Lower lobe of right lung (tissue), 2 donors: ENCODE measurements around the gene NLRP6. TPM values are rescaled to one million over a fixed set of nuclear protein-coding genes. Genes with fewer than 3 reads are reported as not detected.

Source experiments
- ATAC-seq, 2 donors: fragments of 200-7000 bp; cut with Tn5 transposase; one replicate each; pipeline ENCODE4 v1.9.1; 2020 to 2022; ENCODE audit warnings: mild to moderate bottlenecking in 2 of 2, moderate library complexity in 2 of 2
- DNase-seq: peaks from one replicate; pipeline ENCODE4 v3.0.0-alpha.2; 2020
- H3K27ac ChIP-seq: fragments of 200-600 bp; one replicate; pipeline ENCODE4 v1.8.0; 2022
- H3K27me3 ChIP-seq: fragments of 200-600 bp; one replicate; pipeline ENCODE4 v1.8.0; 2022; ENCODE audit warnings: low read depth
- H3K36me3 ChIP-seq: fragments of 200-600 bp; one replicate; pipeline ENCODE4 v1.8.0; 2022; ENCODE audit warnings: mild to moderate bottlenecking
- H3K4me1 ChIP-seq: fragments of 200-600 bp; one replicate; pipeline ENCODE4 v1.8.0; 2022
- H3K4me3 ChIP-seq: fragments of 200-600 bp; one replicate; pipeline ENCODE4 v1.8.0; 2022; ENCODE audit warnings: mild to moderate bottlenecking
- H3K9me3 ChIP-seq: fragments of 200-600 bp; one replicate; pipeline ENCODE4 v1.8.0; 2022
- intact Hi-C: fragments of 100-400 bp; cut with DNase I; formaldehyde crosslinking; loops from one replicate; pipeline ENCODE4 v1.11.0; 2022
- total RNA-seq: library from RNA; stranded (reverse); fragmentation: NEBNext Ultra II Directional; extraction: Animal tissue kit (Norgen Biotek cat#: 25700); gene quantifications from one replicate; pipeline ENCODE4 v1.2.1, GENCODE V29; 2021
- TF ChIP-seq, protein P1 (sequence below): fragments of 200-600 bp; IDR thresholded peaks from one replicate; pipeline ENCODE4 v1.8.0; 2022; ENCODE audit warnings: antibody characterized with exemption, mild to moderate bottlenecking
- donor health status: DM: no; HTN: yes; CAD: no; lungs with severe emphysema.

NLRP6 gene
- total RNA-seq, 1 donor from 2014 or later = 1.3 TPM

GRCh38 chr11:280706-281485 is 2.7 kb downstream of the NLRP6 start:
- TF ChIP-seq, protein P1, sequence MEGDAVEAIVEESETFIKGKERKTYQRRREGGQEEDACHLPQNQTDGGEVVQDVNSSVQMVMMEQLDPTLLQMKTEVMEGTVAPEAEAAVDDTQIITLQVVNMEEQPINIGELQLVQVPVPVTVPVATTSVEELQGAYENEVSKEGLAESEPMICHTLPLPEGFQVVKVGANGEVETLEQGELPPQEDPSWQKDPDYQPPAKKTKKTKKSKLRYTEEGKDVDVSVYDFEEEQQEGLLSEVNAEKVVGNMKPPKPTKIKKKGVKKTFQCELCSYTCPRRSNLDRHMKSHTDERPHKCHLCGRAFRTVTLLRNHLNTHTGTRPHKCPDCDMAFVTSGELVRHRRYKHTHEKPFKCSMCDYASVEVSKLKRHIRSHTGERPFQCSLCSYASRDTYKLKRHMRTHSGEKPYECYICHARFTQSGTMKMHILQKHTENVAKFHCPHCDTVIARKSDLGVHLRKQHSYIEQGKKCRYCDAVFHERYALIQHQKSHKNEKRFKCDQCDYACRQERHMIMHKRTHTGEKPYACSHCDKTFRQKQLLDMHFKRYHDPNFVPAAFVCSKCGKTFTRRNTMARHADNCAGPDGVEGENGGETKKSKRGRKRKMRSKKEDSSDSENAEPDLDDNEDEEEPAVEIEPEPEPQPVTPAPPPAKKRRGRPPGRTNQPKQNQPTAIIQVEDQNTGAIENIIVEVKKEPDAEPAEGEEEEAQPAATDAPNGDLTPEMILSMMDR = no peak
- intact Hi-C loops = no loop called here
- peaks cover 42% of the 10 kb centered on the region for H3K4me1 ChIP-seq
- peaks cover 68% of the 10 kb centered on the region for H3K27me3 ChIP-seq
- no peaks in the 10 kb centered on the region for H3K36me3 ChIP-seq
- no peaks in the 10 kb centered on the region for H3K9me3 ChIP-seq
- H3K4me3 ChIP-seq = peak overlapping the region; percentile 46
- ATAC-seq = peak; percentile 3 to 25
- peak; percentile 70 for DNase-seq
- no peak overlapping the region for H3K27ac ChIP-seq

DNA sequence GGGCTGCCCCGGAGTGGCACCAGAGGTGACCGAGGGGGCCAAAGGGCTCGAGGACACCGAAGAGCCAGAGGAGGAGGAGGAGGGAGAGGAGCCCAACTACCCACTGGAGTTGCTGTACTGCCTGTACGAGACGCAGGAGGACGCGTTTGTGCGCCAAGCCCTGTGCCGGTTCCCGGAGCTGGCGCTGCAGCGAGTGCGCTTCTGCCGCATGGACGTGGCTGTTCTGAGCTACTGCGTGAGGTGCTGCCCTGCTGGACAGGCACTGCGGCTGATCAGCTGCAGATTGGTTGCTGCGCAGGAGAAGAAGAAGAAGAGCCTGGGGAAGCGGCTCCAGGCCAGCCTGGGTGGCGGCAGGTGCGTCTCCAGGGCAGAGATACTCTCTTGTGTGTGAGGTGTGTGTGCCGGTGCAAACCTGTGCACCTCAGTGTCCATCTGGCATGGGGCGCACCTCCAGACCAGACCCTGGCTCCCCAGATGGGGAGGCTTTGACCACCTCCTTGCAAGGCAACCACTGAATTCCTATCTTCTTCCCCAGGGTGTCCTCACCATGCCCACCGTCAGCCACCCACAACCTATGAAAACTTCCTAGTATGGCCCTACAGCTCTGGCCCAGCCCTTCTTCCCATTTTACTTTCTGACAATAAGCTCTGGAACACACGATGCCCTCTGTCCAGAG is 3.4 kb downstream of the NLRP6 start:
- no peak overlapping the region for H3K27ac ChIP-seq
- H3K27me3 ChIP-seq = peaks cover 68% of the 10 kb centered on the region

DNA sequence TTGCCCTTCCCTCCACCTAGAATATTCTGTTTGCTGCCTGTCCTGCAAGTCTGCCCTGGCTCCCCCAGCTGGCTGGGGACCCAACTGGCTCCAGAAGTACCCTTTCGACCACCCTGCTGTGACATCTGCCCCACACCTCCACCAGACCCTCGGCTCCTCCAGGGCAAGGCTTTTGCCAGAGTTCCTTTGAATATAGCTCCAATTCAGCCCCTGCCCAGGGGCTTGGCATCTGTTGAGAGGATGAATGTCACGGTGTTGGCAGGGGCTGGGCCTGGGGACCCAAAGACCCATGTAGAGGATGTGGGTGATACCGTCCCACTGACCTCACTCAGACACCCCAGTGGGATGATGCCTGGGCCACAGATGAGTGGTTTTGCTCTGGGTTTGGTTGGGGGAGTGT is 4.0 kb downstream of the NLRP6 start:
- TF ChIP-seq, protein P1 = no peak
- Histone ChIP-seq H3K27me3 (peaks cover 68% of the 10 kb centered on the region), H3K4me1 (peaks cover 42% of the 10 kb centered on the region), H3K27ac (no peak overlapping the region), H3K36me3 (no peaks in the 10 kb centered on the region), H3K4me3 (no peak overlapping the region), H3K9me3 (no peaks in the 10 kb centered on the region)
- no peak for ATAC-seq
- no peak for DNase-seq
- intact Hi-C loops = no loop called here

More for the DNA sequence above, 3.4 kb downstream of the NLRP6 start:
- H3K4me1 ChIP-seq = peaks cover 42% of the 10 kb centered on the region
- DNase-seq (no peak), ATAC-seq (no peak)
- no peaks in the 10 kb centered on the region for H3K36me3 ChIP-seq
- H3K9me3 ChIP-seq = no peaks in the 10 kb centered on the region
- intact Hi-C loops = no loop called here
- H3K4me3 ChIP-seq = peak overlapping the region; percentile 46
- TF ChIP-seq, protein P1 = no peak

DNA sequence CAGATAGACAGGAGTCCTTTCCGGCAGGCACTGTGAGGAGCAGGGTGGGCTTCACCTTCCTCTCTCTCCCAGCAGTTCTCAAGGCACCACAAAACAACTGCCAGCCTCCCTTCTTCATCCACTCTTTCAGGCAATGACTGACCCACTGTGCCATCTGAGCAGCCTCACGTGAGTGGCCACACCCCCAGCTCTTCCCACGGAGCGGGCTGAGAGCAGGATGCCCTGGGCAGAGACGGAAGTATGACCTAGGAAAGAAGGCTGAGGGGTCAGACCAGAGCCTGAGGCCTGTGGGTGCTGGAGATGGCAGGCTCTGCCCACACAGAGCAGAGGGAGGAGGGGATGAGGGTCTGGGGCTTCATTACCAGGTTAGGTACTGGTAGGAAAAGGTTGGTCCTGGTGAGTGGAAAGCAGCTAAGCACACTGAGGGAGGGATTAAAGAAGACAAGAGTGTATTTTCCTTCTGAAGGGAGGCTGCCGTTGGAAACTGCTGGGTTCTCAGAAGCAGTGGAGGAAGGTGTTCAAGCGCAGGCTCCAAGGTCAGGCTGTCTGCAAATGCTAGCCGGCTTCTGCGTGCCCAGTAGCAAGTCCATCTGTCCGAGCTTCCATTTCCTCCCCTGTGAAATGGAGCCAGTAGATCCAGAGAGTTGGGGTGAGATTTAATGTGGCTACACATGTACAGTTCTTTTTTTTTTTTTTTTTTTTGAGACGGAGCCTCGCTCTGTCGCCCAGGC is 4.6 kb downstream of the NLRP6 start:
- no peak overlapping the region for H3K4me3 ChIP-seq
- intact Hi-C loops = no loop called here
- H3K36me3 ChIP-seq = no peaks in the 10 kb centered on the region
- no peak overlapping the region for H3K27ac ChIP-seq
- ATAC-seq (no peak), DNase-seq (no peak)
- H3K9me3 ChIP-seq = no peaks in the 10 kb centered on the region
- TF ChIP-seq, protein P1 = no peak
- H3K27me3 ChIP-seq = peaks cover 68% of the 10 kb centered on the region
- peaks cover 43% of the 10 kb centered on the region for H3K4me1 ChIP-seq

DNA sequence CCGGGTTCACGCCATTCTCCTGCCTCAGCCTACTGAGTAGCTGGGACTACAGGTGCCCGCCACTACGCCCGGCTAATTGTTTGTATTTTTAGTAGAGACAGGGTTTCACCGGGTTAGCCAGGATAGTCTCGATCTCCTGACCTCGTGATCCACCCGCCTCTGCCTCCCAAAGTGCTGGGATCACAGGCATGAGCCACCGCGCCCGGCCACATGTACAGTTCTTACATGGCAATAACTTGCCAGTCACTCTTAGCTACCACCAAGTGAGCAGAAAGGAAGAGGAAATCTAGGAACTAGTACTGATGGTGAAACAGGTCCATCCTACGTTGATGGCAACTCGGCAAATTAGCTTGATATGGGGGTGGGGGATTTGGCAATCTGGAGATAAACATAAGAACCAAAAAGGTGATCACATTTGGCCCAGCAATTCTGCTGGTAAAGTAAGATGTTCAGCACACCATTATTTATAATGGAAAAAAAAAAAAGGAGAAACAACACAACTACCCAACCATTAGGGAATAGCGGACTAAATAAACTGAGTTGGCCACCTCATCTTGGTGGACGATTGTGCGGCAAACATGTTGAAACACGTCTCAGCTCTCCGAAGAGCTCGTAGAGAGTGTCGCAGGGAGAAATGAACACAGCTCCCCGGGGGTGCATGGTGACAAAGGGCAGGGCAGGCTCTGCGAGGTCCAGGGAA is 5.3 kb downstream of the NLRP6 start:
- Histone ChIP-seq H3K27ac (no peak overlapping the region), H3K4me3 (no peak overlapping the region), H3K9me3 (no peaks in the 10 kb centered on the region), H3K36me3 (no peaks in the 10 kb centered on the region), H3K27me3 (peaks cover 63% of the 10 kb centered on the region), H3K4me1 (peaks cover 42% of the 10 kb centered on the region)
- DNase-seq (no peak), ATAC-seq (no peak)
- intact Hi-C loops = no loop called here
- TF ChIP-seq, protein P1 = no peak
